ENCODE data around the gene KLF7. TPM values are rescaled to one million over a fixed set of nuclear protein-coding genes. Genes with fewer than 3 reads are reported as not detected.

The KLF7 gene
- total RNA-seq, 3 donors from 2014 or later (not counting 1 experiment from before 2014, with no cell fraction given) = 22.9 to 39.1 (median 32.4) TPM

GRCh38 chr2:207162316-207162715, 3.4 kb downstream of the KLF7 start:
- no peak for ATAC-seq
- Histone ChIP-seq H3K9me3 (ENCODE audit: control insufficient read depth, insufficient read depth, low read length) (no peaks in the 10 kb centered on the region), H3K27ac (ENCODE audit: low read length) (no peak overlapping the region), H3K27me3 (ENCODE audit: control insufficient read depth, insufficient read depth, low read length) (no peaks in the 10 kb centered on the region), H3K4me3 (ENCODE audit: low read length) (no peak overlapping the region), H3K36me3 (ENCODE audit: control insufficient read depth, insufficient read depth, low read length) (no peaks in the 10 kb centered on the region), H3K4me1 (ENCODE audit: control insufficient read depth, insufficient read depth, low read length) (peaks cover 18% of the 10 kb centered on the region)
- intact Hi-C loops (cut with micrococcal nuclease) = no loop called here
- no peaks in the 10 kb centered on the region for H3K36me3 Mint-ChIP-seq
- DNase-seq = no peak
- peaks cover 47 to 57% of the 10 kb centered on the region in 2 donors for H3K4me1 Mint-ChIP-seq
- H3K27me3 Mint-ChIP-seq (ENCODE audit: low read depth in 2 of 2) = peaks cover 0 to 16% of the 10 kb centered on the region in 2 donors
- 85% methylated on average over 5 of the region's 8 CpGs for WGBS (ENCODE audit: insufficient coverage)
- H3K9me3 Mint-ChIP-seq = no peaks in the 10 kb centered on the region
- H3K27ac Mint-ChIP-seq = peak overlapping the region in 1 of 2 donors; percentile 92
- TF ChIP-seq CTCF (IDR thresholded peaks at IDR 0.05) = no peak
- no peak overlapping the region for H3K4me3 Mint-ChIP-seq

- ATAC-seq (no peak), DNase-seq (no peak)
- H3K9me3 ChIP-seq (ENCODE audit: control insufficient read depth, insufficient read depth, low read length) = no peaks in the 10 kb centered on the region
- H3K4me1 ChIP-seq (ENCODE audit: control insufficient read depth, insufficient read depth, low read length) = peaks cover 15% of the 10 kb centered on the region
- no peaks in the 10 kb centered on the region for H3K9me3 Mint-ChIP-seq
- H3K36me3 Mint-ChIP-seq = no peaks in the 10 kb centered on the region
- intact Hi-C loops (cut with micrococcal nuclease) = no loop called here
- no peak overlapping the region for H3K4me3 ChIP-seq (ENCODE audit: low read length)
- H3K4me3 Mint-ChIP-seq = no peak overlapping the region
- no peak overlapping the region for H3K27ac Mint-ChIP-seq
- peaks cover 46 to 60% of the 10 kb centered on the region in 2 donors for H3K4me1 Mint-ChIP-seq
- H3K27me3 ChIP-seq (ENCODE audit: control insufficient read depth, insufficient read depth, low read length) = no peaks in the 10 kb centered on the region
- no peaks in the 10 kb centered on the region for H3K36me3 ChIP-seq (ENCODE audit: control insufficient read depth, insufficient read depth, low read length)
- WGBS (ENCODE audit: insufficient coverage) = 90% methylated on average over 5 of the region's 7 CpGs
- TF ChIP-seq CTCF (IDR thresholded peaks at IDR 0.05) = no peak
- no peak overlapping the region for H3K27ac ChIP-seq (ENCODE audit: low read length)
- H3K27me3 Mint-ChIP-seq (ENCODE audit: low read depth in 2 of 2) = peaks cover 0 to 14% of the 10 kb centered on the region in 2 donors
These were observed 4.3 kb downstream of the KLF7 start for GRCh38 chr2:207161247-207162123.

- intact Hi-C loops (cut with micrococcal nuclease) = no loop called here
- Histone ChIP-seq H3K27ac (ENCODE audit: low read length) (no peak overlapping the region), H3K36me3 (ENCODE audit: control insufficient read depth, insufficient read depth, low read length) (no peaks in the 10 kb centered on the region), H3K27me3 (ENCODE audit: control insufficient read depth, insufficient read depth, low read length) (no peaks in the 10 kb centered on the region), H3K9me3 (ENCODE audit: control insufficient read depth, insufficient read depth, low read length) (no peaks in the 10 kb centered on the region), H3K4me1 (ENCODE audit: control insufficient read depth, insufficient read depth, low read length) (peaks cover 26% of the 10 kb centered on the region), H3K4me3 (ENCODE audit: low read length) (no peak overlapping the region)
- no peak for DNase-seq
- Mint-ChIP-seq H3K36me3 (no peaks in the 10 kb centered on the region), H3K4me3 (no peak overlapping the region), H3K4me1 (peaks cover 47 to 63% of the 10 kb centered on the region in 2 donors), H3K27ac (no peak overlapping the region), H3K9me3 (no peaks in the 10 kb centered on the region), H3K27me3 (ENCODE audit: low read depth in 2 of 2) (peaks cover 0 to 9% of the 10 kb centered on the region in 2 donors)
- no peak for ATAC-seq
- no peak for TF ChIP-seq CTCF (IDR thresholded peaks at IDR 0.05)
- 89% methylated on average over 6 of the region's 7 CpGs for WGBS (ENCODE audit: insufficient coverage)
These were observed 5.6 kb downstream of the KLF7 start for GRCh38 chr2:207160115-207160514.
